ENCODE results near the gene ASTN2. TPM values are rescaled to one million over a fixed set of nuclear protein-coding genes. Genes with fewer than 3 reads are reported as not detected.
A peak's percentile ranks its signal among the peaks of the same experiment; 100 is the strongest.

The ASTN2 gene
- total RNA-seq, 4 donors from 2014 or later = 3.3 to 10.2 (median 6.3) TPM

- Histone ChIP-seq H3K27me3 (no peaks in the 10 kb centered on the region), H3K9me3 (no peaks in the 10 kb centered on the region), H3K4me1 (peaks cover 0 to 5% (median 0%) of the 10 kb centered on the region in 4 donors), H3K27ac (no peak overlapping the region), H3K36me3 (no peaks in the 10 kb centered on the region), H3K4me3 (no peak overlapping the region)
- TF ChIP-seq POLR2A (IDR thresholded peaks at IDR 0.05) = no peak
- no peak for TF ChIP-seq CTCF (IDR thresholded peaks at IDR 0.05)
- no peak for DNase-seq
Observed at GRCh38 chr9:116741742-116742141, 673.1 kb downstream of the ASTN2 start.

- H3K4me3 ChIP-seq = no peak overlapping the region
- H3K36me3 ChIP-seq = no peaks in the 10 kb centered on the region
- TF ChIP-seq POLR2A (IDR thresholded peaks at IDR 0.05) (no peak), CTCF (IDR thresholded peaks at IDR 0.05) (no peak)
- no peak overlapping the region for H3K27ac ChIP-seq
- no peak for DNase-seq
- H3K4me1 ChIP-seq = peaks cover 0 to 5% (median 0%) of the 10 kb centered on the region in 4 donors
- H3K9me3 ChIP-seq = no peaks in the 10 kb centered on the region
- H3K27me3 ChIP-seq = no peaks in the 10 kb centered on the region
Observed at GRCh38 chr9:116741086-116741740, 673.6 kb downstream of the ASTN2 start.

- peak in 4 of 6 experiments; percentile 69 to 82 (median 80) for TF ChIP-seq CTCF (IDR thresholded peaks at IDR 0.05)
- no peak for TF ChIP-seq POLR2A (IDR thresholded peaks at IDR 0.05)
- Histone ChIP-seq H3K27ac (no peak overlapping the region), H3K4me3 (peak overlapping the region in 1 of 4 donors; percentile 11), H3K9me3 (no peaks in the 10 kb centered on the region), H3K4me1 (peaks cover 0 to 5% (median 0%) of the 10 kb centered on the region in 4 donors), H3K27me3 (no peaks in the 10 kb centered on the region), H3K36me3 (no peaks in the 10 kb centered on the region)
- peak; percentile 44 to 86 (median 86) for DNase-seq
Observed at GRCh38 chr9:116737152-116737546, 677.7 kb downstream of the ASTN2 start.

GRCh38 chr9:116736399-116737151, 678.3 kb downstream of the ASTN2 start:
- no peak overlapping the region for H3K27ac ChIP-seq
- H3K4me1 ChIP-seq = peaks cover 0 to 5% (median 0%) of the 10 kb centered on the region in 4 donors
- H3K9me3 ChIP-seq = no peaks in the 10 kb centered on the region
- DNase-seq = no peak
- H3K36me3 ChIP-seq = no peaks in the 10 kb centered on the region
- TF ChIP-seq POLR2A (IDR thresholded peaks at IDR 0.05) (no peak), CTCF (IDR thresholded peaks at IDR 0.05) (no peak)
- no peak overlapping the region for H3K4me3 ChIP-seq
- H3K27me3 ChIP-seq = no peaks in the 10 kb centered on the region

- DNase-seq = no peak
- Histone ChIP-seq H3K36me3 (no peaks in the 10 kb centered on the region), H3K27me3 (no peaks in the 10 kb centered on the region), H3K4me1 (peaks cover 0 to 5% (median 0%) of the 10 kb centered on the region in 4 donors), H3K4me3 (no peak overlapping the region), H3K9me3 (no peaks in the 10 kb centered on the region), H3K27ac (no peak overlapping the region)
- no peak for TF ChIP-seq POLR2A (IDR thresholded peaks at IDR 0.05)
- no peak for TF ChIP-seq CTCF (IDR thresholded peaks at IDR 0.05)
Observed at GRCh38 chr9:116733010-116733641, 681.7 kb downstream of the ASTN2 start.

All from Peyer's patch (tissue), 4 donors.